ENCODE data around the gene AOX1.

DNA sequence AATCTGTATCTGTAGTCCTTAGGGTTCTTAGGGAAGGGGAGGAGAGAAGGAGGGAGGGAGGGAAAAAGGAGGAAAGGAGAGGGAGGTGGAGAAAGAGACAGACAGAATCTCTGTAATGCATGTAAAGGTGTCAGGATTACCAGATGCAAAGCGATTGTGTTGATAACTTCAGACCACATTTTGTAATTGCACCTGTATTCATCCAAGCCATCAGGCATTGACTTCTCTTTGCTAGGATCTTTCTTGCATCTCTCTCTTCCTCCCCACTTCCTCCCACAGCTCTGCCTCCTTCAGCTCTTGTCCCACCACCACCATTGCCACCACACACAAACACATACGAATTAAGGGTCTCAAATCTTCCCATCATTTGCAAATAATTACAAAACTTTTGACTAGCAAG is 91.4 kb downstream of the AOX1 start:
- TF ChIP-seq POLR2AphosphoS5 (IDR thresholded peaks at IDR 0.05; ENCODE audit: low read depth, low read length) (no peak), TAF1 (IDR thresholded peaks at IDR 0.05; ENCODE audit: borderline replicate concordance, insufficient read depth, low read length) (no peak), SIN3A (IDR thresholded peaks at IDR 0.05; ENCODE audit: borderline replicate concordance, insufficient read depth, low read length) (no peak)
- TF ChIP-seq, protein P1, sequence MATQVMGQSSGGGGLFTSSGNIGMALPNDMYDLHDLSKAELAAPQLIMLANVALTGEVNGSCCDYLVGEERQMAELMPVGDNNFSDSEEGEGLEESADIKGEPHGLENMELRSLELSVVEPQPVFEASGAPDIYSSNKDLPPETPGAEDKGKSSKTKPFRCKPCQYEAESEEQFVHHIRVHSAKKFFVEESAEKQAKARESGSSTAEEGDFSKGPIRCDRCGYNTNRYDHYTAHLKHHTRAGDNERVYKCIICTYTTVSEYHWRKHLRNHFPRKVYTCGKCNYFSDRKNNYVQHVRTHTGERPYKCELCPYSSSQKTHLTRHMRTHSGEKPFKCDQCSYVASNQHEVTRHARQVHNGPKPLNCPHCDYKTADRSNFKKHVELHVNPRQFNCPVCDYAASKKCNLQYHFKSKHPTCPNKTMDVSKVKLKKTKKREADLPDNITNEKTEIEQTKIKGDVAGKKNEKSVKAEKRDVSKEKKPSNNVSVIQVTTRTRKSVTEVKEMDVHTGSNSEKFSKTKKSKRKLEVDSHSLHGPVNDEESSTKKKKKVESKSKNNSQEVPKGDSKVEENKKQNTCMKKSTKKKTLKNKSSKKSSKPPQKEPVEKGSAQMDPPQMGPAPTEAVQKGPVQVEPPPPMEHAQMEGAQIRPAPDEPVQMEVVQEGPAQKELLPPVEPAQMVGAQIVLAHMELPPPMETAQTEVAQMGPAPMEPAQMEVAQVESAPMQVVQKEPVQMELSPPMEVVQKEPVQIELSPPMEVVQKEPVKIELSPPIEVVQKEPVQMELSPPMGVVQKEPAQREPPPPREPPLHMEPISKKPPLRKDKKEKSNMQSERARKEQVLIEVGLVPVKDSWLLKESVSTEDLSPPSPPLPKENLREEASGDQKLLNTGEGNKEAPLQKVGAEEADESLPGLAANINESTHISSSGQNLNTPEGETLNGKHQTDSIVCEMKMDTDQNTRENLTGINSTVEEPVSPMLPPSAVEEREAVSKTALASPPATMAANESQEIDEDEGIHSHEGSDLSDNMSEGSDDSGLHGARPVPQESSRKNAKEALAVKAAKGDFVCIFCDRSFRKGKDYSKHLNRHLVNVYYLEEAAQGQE (IDR thresholded peaks at IDR 0.05; ENCODE audit: insufficient read depth in 1 of 2, low read depth in 2 of 2, low read length in 2 of 2) = no peak
